ENCODE data around the gene GRM5. TPM values are rescaled to one million over a fixed set of nuclear protein-coding genes. Genes with fewer than 3 reads are reported as not detected.

GRM5 gene
- total RNA-seq, 1 experiment from 2014 or later: 0.03 TPM

- intact Hi-C loops (cut with micrococcal nuclease; ENCODE audit: unreplicated experiment) (no loop called here), in situ Hi-C loops (cut with HindIII; ENCODE audit: low pct_unique_long_range_greater_than_20kb, low sequenced_read_pairs) (no loop called here)
- Histone ChIP-seq H3K27me3 (ENCODE audit: control insufficient read depth, insufficient read depth, low read length) (no peaks in the 10 kb centered on the region), H3K9me3 (ENCODE audit: control insufficient read depth, insufficient read depth, low read depth, low read length) (no peaks in the 10 kb centered on the region), H3K36me3 (ENCODE audit: control insufficient read depth, insufficient read depth, low read length) (no peaks in the 10 kb centered on the region), H3K4me3 (ENCODE audit: low read depth in 2 of 2, low read length in 2 of 2) (no peak overlapping the region), H3K4me1 (ENCODE audit: control insufficient read depth, insufficient read depth, low read length) (no peaks in the 10 kb centered on the region), H3K27ac (ENCODE audit: low read length) (no peak overlapping the region)
- no peak for ATAC-seq
- DNase-seq (ENCODE audit: low read depth, low spot score): no peak
- POLR2A ChIA-PET: no interaction called here
- BruUV-seq (replicated peaks): no TSS peak
- TF ChIP-seq TCF7L2 (IDR thresholded peaks at IDR 0.05; ENCODE audit: low read depth, low read length): no peak
- TF ChIP-seq POLR2AphosphoS5 (IDR thresholded peaks at IDR 0.05; ENCODE audit: low read depth, low read length): no peak
- TF ChIP-seq REST (IDR thresholded peaks at IDR 0.05; ENCODE audit: insufficient read depth in 1 of 2, low read depth in 2 of 2, low read length in 1 of 2): no peak
- TF ChIP-seq SIN3A (IDR thresholded peaks at IDR 0.05; ENCODE audit: borderline replicate concordance, insufficient read depth, low read depth, low read length): no peak
- no peak for TF ChIP-seq CTCF (IDR thresholded peaks at IDR 0.05)
- CTCF ChIA-PET: no interaction called here
These were observed 544.4 kb downstream of the GRM5 start for GRCh38 chr11:88521399-88521798.

- ChIA-PET CTCF (no interaction called here), POLR2A (no interaction called here)
- in situ Hi-C loops (cut with HindIII; ENCODE audit: low pct_unique_long_range_greater_than_20kb, low sequenced_read_pairs) (no loop called here), intact Hi-C loops (cut with micrococcal nuclease; ENCODE audit: unreplicated experiment) (no loop called here)
- H3K27me3 ChIP-seq (ENCODE audit: control insufficient read depth, insufficient read depth, low read length): no peaks in the 10 kb centered on the region
- TF ChIP-seq CTCF (IDR thresholded peaks at IDR 0.05) (no peak), TCF7L2 (IDR thresholded peaks at IDR 0.05; ENCODE audit: low read depth, low read length) (no peak), POLR2AphosphoS5 (IDR thresholded peaks at IDR 0.05; ENCODE audit: low read depth, low read length) (no peak), REST (IDR thresholded peaks at IDR 0.05; ENCODE audit: insufficient read depth in 1 of 2, low read depth in 2 of 2, low read length in 1 of 2) (no peak), SIN3A (IDR thresholded peaks at IDR 0.05; ENCODE audit: borderline replicate concordance, insufficient read depth, low read depth, low read length) (no peak)
- ATAC-seq: no peak
- no peaks in the 10 kb centered on the region for H3K9me3 ChIP-seq (ENCODE audit: control insufficient read depth, insufficient read depth, low read depth, low read length)
- H3K4me1 ChIP-seq (ENCODE audit: control insufficient read depth, insufficient read depth, low read length): no peaks in the 10 kb centered on the region
- H3K4me3 ChIP-seq (ENCODE audit: low read depth in 2 of 2, low read length in 2 of 2): no peak overlapping the region
- no peak for DNase-seq (ENCODE audit: low read depth, low spot score)
- no peaks in the 10 kb centered on the region for H3K36me3 ChIP-seq (ENCODE audit: control insufficient read depth, insufficient read depth, low read length)
- no peak overlapping the region for H3K27ac ChIP-seq (ENCODE audit: low read length)
- no TSS peak for BruUV-seq (replicated peaks)
These were observed 545.4 kb downstream of the GRM5 start for GRCh38 chr11:88520391-88520790.

Measured in Panc1 (cell line).